ENCODE results near the gene OSBPL8.
"Not testable (repeated sequence)": the region's sequence is repeated elsewhere in the genome, so short reads cannot be mapped to it uniquely, and the experiment has no call there.

OSBPL8 gene

GRCh38 chr12:76506149-76506548 is 53.4 kb downstream of the OSBPL8 start:
- no peak overlapping the region for H3K27ac ChIP-seq
- no peak for TF ChIP-seq ZFX (IDR thresholded peaks at IDR 0.05; ENCODE audit: borderline replicate concordance)
- TF ChIP-seq, protein P1, sequence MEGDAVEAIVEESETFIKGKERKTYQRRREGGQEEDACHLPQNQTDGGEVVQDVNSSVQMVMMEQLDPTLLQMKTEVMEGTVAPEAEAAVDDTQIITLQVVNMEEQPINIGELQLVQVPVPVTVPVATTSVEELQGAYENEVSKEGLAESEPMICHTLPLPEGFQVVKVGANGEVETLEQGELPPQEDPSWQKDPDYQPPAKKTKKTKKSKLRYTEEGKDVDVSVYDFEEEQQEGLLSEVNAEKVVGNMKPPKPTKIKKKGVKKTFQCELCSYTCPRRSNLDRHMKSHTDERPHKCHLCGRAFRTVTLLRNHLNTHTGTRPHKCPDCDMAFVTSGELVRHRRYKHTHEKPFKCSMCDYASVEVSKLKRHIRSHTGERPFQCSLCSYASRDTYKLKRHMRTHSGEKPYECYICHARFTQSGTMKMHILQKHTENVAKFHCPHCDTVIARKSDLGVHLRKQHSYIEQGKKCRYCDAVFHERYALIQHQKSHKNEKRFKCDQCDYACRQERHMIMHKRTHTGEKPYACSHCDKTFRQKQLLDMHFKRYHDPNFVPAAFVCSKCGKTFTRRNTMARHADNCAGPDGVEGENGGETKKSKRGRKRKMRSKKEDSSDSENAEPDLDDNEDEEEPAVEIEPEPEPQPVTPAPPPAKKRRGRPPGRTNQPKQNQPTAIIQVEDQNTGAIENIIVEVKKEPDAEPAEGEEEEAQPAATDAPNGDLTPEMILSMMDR (IDR thresholded peaks at IDR 0.05) = no peak

- no peak for TF ChIP-seq ZFX (IDR thresholded peaks at IDR 0.05; ENCODE audit: borderline replicate concordance)
- TF ChIP-seq, protein P1 (IDR thresholded peaks at IDR 0.05) = no peak
- no peak overlapping the region for H3K27ac ChIP-seq
These were observed 54.5 kb downstream of the OSBPL8 start for GRCh38 chr12:76505050-76505449.

- no peak for TF ChIP-seq ZFX (IDR thresholded peaks at IDR 0.05; ENCODE audit: borderline replicate concordance)
- TF ChIP-seq, protein P1 (IDR thresholded peaks at IDR 0.05) = no peak
- H3K27ac ChIP-seq = no peak overlapping the region
These were observed 55.0 kb downstream of the OSBPL8 start for GRCh38 chr12:76504606-76505005.

DNA sequence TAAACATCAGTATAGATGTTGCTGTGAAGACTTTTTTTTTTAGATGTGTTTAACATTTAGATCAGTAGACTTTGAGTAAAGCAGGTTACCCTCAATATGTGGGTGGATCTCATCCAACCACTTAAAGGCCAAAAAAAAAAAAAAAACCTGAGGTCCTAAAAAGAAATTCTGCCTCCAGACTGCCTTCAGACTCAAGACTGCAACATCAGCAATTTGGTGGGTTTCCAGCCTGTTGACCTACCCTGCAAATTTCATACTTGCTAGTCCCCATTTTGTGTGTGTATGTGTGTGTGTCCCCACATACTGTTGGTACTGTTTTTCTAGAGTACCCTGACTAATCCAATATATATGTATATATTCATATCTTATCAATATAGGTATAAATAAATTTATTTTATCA is 55.6 kb downstream of the OSBPL8 start:
- TF ChIP-seq, protein P1 (IDR thresholded peaks at IDR 0.05) = no peak
- no peak for TF ChIP-seq ZFX (IDR thresholded peaks at IDR 0.05; ENCODE audit: borderline replicate concordance)

GRCh38 chr12:76501390-76501789 is 58.2 kb downstream of the OSBPL8 start:
- TF ChIP-seq ZFX (IDR thresholded peaks at IDR 0.05; ENCODE audit: borderline replicate concordance) = no peak
- TF ChIP-seq, protein P1 (IDR thresholded peaks at IDR 0.05) = no peak

More for the DNA sequence above, 55.6 kb downstream of the OSBPL8 start:
- H3K27ac ChIP-seq = no peak overlapping the region

GRCh38 chr12:76499136-76499535 is 60.4 kb downstream of the OSBPL8 start:
- not testable (repeated sequence) for H3K27ac ChIP-seq

More at GRCh38 chr12:76501390-76501789, 58.2 kb downstream of the OSBPL8 start:
- no peak overlapping the region for H3K27ac ChIP-seq

DNA sequence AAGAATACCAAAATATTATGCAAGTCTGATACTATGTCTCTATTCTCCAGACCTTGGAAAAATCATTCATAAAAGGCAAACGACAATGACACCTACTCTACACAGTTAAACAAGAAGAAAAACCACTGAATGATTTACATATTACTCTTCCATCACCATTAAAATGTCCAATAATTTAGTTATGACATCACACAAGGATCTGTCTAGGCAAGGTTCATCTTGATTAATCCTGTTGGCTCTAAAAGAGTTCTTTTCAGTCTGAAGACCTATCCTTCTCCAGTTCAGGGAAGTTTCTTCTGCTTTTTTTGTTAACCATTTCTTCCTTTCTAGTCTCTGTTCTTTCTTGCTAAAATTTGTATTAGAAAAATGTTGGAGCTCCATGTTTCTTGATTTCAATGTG is 64.0 kb downstream of the OSBPL8 start:
- TF ChIP-seq, protein P1 (IDR thresholded peaks at IDR 0.05) = no peak
- TF ChIP-seq ZFX (IDR thresholded peaks at IDR 0.05; ENCODE audit: borderline replicate concordance) = no peak
- no peak overlapping the region for H3K27ac ChIP-seq

GRCh38 chr12:76491292-76491691 is 68.3 kb downstream of the OSBPL8 start:
- TF ChIP-seq, protein P1 (IDR thresholded peaks at IDR 0.05) = no peak
- TF ChIP-seq ZFX (IDR thresholded peaks at IDR 0.05; ENCODE audit: borderline replicate concordance) = no peak

More at GRCh38 chr12:76491292-76491691, 68.3 kb downstream of the OSBPL8 start:
- no peak overlapping the region for H3K27ac ChIP-seq

All from 22Rv1 (cell line).